ENCODE results near the gene ZSCAN10. TPM values are rescaled to one million over a fixed set of nuclear protein-coding genes. Genes with fewer than 3 reads are reported as not detected.

ZSCAN10 gene
- total RNA-seq, 1 donor from 2014 or later = not detected

Other genes starting within 250 kb of the ZSCAN10 start
- not detected in 2 replicates for gene PRSS22, start 241.1 kb downstream of the ZSCAN10 start, total RNA-seq
- 32.3 and 32.4 TPM in 2 replicates for gene FLYWCH2, start 216.1 kb downstream of the ZSCAN10 start, total RNA-seq
- gene FLYWCH1, start 187.4 kb downstream of the ZSCAN10 start, total RNA-seq = 26.4 and 26.7 TPM in 2 replicates
- 1.0 TPM in 2 replicates for gene KREMEN2, start 135.0 kb downstream of the ZSCAN10 start, total RNA-seq
- gene PAQR4, start 129.9 kb downstream of the ZSCAN10 start, total RNA-seq = 53.3 and 53.4 TPM in 2 replicates
- gene PKMYT1, start 118.8 kb downstream of the ZSCAN10 start, total RNA-seq = 80.1 and 82.2 TPM in 2 replicates
- gene CLDN9, start 86.4 kb downstream of the ZSCAN10 start, total RNA-seq = not detected in 2 replicates
- gene CLDN6, start 81.1 kb downstream of the ZSCAN10 start, total RNA-seq = 0.47 and 0.55 TPM in 2 replicates
- 3.1 and 3.5 TPM in 2 replicates for gene TNFRSF12A, start 78.9 kb downstream of the ZSCAN10 start, total RNA-seq
- 23.7 and 28.6 TPM in 2 replicates for gene HCFC1R1, start 75.4 kb downstream of the ZSCAN10 start, total RNA-seq
- 62.5 and 68.0 TPM in 2 replicates for gene THOC6, start 75.3 kb downstream of the ZSCAN10 start, total RNA-seq
- gene BICDL2, start 62.4 kb downstream of the ZSCAN10 start, total RNA-seq = not detected in 2 replicates
- gene MMP25, start 52.7 kb downstream of the ZSCAN10 start, total RNA-seq = 0.64 and 0.96 TPM in 2 replicates
- gene IL32, start 33.7 kb downstream of the ZSCAN10 start, total RNA-seq = not detected in 2 replicates
- gene ZNF205, start 13.3 kb upstream of the ZSCAN10 start, total RNA-seq = 19.7 and 21.1 TPM in 2 replicates
- 14.9 and 15.9 TPM in 2 replicates for gene ZNF213, start 35.7 kb upstream of the ZSCAN10 start, total RNA-seq
- gene OR1F1, start 88.9 kb upstream of the ZSCAN10 start, total RNA-seq = 0.35 TPM in 1 of 2 replicates, not detected in the other
- gene ZNF200, start 135.9 kb upstream of the ZSCAN10 start, total RNA-seq = 12.1 and 14.1 TPM in 2 replicates
- gene MEFV, start 157.3 kb upstream of the ZSCAN10 start, total RNA-seq = not detected in 2 replicates
- 32.7 and 34.0 TPM in 2 replicates for gene ZNF263, start 184.2 kb upstream of the ZSCAN10 start, total RNA-seq
- gene TIGD7, start 206.1 kb upstream of the ZSCAN10 start, total RNA-seq = 5.2 and 6.6 TPM in 2 replicates
- 43.8 and 48.9 TPM in 2 replicates for gene ZNF75A, start 206.2 kb upstream of the ZSCAN10 start, total RNA-seq